ENCODE measurements around the gene RPS14. TPM values are rescaled to one million over a fixed set of nuclear protein-coding genes. Genes with fewer than 3 reads are reported as not detected.

Gene RPS14
- total RNA-seq, 1 experiment from 2014 or later, result 2,031 TPM

DNA sequence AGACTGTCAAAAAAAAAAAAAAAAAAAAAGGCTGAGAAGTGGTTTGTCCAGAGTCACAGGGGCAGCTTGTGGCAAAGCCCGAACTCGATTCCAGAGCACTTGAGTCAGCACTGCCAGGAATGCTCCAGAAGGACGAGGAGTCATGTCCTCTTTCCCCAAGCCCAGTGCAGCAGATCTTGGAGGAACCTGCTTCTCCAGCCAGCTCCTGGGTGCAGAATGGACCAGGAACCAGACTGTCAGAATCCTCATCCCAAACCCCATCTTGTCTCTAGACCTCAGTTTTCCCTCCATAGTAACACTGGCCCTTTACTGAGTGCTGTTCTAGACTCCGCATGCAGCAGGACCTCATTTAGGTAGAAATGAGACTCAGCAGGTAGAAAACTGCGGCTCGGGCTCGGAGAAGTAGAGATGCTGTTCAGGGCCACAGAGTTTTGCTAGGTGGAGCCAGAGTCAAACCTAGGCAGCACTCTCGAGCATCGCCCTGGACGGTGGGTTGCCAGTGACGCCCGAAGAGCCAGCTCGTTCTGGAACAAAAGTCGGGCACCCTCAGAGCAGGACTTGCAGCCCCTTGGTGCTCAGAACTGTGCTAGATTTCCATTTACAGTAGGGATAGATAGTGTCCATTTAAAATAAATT, 52.3 kb downstream of the RPS14 start:
- no peaks in the 10 kb centered on the region for H3F3A ChIP-seq (ENCODE audit: low read length, unreplicated experiment)

GRCh38 chr5:150396267-150396666, 53.3 kb downstream of the RPS14 start:
- no peaks in the 10 kb centered on the region for H3K27me3 ChIP-seq (ENCODE audit: low read length)
- no peak overlapping the region for H3K9ac ChIP-seq (ENCODE audit: low read length)
- BruUV-seq (replicated peaks), result no TSS peak
- ATAC-seq (no peak), DNase-seq (no peak)
- no peaks in the 10 kb centered on the region for H3K79me2 ChIP-seq (ENCODE audit: low read length)
- H4K20me1 ChIP-seq (ENCODE audit: low read length), result no peaks in the 10 kb centered on the region
- TF ChIP-seq EZH2 (IDR thresholded peaks at IDR 0.05; ENCODE audit: low read length, unreplicated experiment) (no peak), CTCF (conservative IDR thresholded peaks at IDR 0.05; ENCODE audit: low read depth, low read length) (no peak), EZH2phosphoT487 (IDR thresholded peaks at IDR 0.05; ENCODE audit: borderline replicate concordance, low read length) (no peak)
- peaks cover 76% of the 10 kb centered on the region for H3K36me3 ChIP-seq (ENCODE audit: low read depth, low read length)
- H3K4me3 ChIP-seq (ENCODE audit: low read length), result no peak overlapping the region
- no peak overlapping the region for H2AFZ ChIP-seq (ENCODE audit: low read length)
- ChIA-PET CTCF (no interaction called here), POLR2A (ENCODE audit: unreplicated experiment) (no interaction called here)
- no peaks in the 10 kb centered on the region for H3F3A ChIP-seq (ENCODE audit: low read length, unreplicated experiment)
- no peak overlapping the region for H3K27ac ChIP-seq (ENCODE audit: low read length)
- H3K4me2 ChIP-seq (ENCODE audit: low read length), result no peak overlapping the region
- no peaks in the 10 kb centered on the region for H3K9me2 ChIP-seq (replicated peaks; ENCODE audit: low read length)
- H3K9me3 ChIP-seq (ENCODE audit: low read length), result no peaks in the 10 kb centered on the region
- intact Hi-C loops (cut with micrococcal nuclease), result no loop called here
- no peaks in the 10 kb centered on the region for H3K4me1 ChIP-seq (ENCODE audit: insufficient read depth, low read length)

More for the DNA sequence above, 52.3 kb downstream of the RPS14 start:
- Histone ChIP-seq H4K20me1 (ENCODE audit: low read length) (no peaks in the 10 kb centered on the region), H3K36me3 (ENCODE audit: low read depth, low read length) (peaks cover 67% of the 10 kb centered on the region), H3K9ac (ENCODE audit: low read length) (no peak overlapping the region), H3K79me2 (ENCODE audit: low read length) (no peaks in the 10 kb centered on the region), H3K9me3 (ENCODE audit: low read length) (no peaks in the 10 kb centered on the region), H3K27ac (ENCODE audit: low read length) (no peak overlapping the region), H2AFZ (ENCODE audit: low read length) (no peak overlapping the region), H3K4me2 (ENCODE audit: low read length) (no peak overlapping the region), H3K4me3 (ENCODE audit: low read length) (no peak overlapping the region), H3K27me3 (ENCODE audit: low read length) (no peaks in the 10 kb centered on the region), H3K4me1 (ENCODE audit: insufficient read depth, low read length) (no peaks in the 10 kb centered on the region), H3K9me2 (replicated peaks; ENCODE audit: low read length) (no peaks in the 10 kb centered on the region)
- ATAC-seq (no peak), DNase-seq (no peak)
- CTCF ChIA-PET, result interaction anchor here (0.6 kb wide), 1 partner anchor 53 kb away, joined by 3 read pairs; no protein-coding TSS in a partner anchor
- POLR2A ChIA-PET (ENCODE audit: unreplicated experiment), result no interaction called here
- TF ChIP-seq CTCF (conservative IDR thresholded peaks at IDR 0.05; ENCODE audit: low read depth, low read length) (no peak), EZH2phosphoT487 (IDR thresholded peaks at IDR 0.05; ENCODE audit: borderline replicate concordance, low read length) (no peak), EZH2 (IDR thresholded peaks at IDR 0.05; ENCODE audit: low read length, unreplicated experiment) (no peak)
- intact Hi-C loops (cut with micrococcal nuclease), result loop anchor here (1.0 kb wide), 1 partner anchor 39 kb away; no protein-coding TSS in a partner anchor
- no TSS peak for BruUV-seq (replicated peaks)

- intact Hi-C loops (cut with micrococcal nuclease), result no loop called here
- Histone ChIP-seq H3K9me2 (replicated peaks; ENCODE audit: low read length) (no peaks in the 10 kb centered on the region), H3K36me3 (ENCODE audit: low read depth, low read length) (peaks cover 82% of the 10 kb centered on the region), H2AFZ (ENCODE audit: low read length) (no peak overlapping the region), H3K27me3 (ENCODE audit: low read length) (no peaks in the 10 kb centered on the region), H3K79me2 (ENCODE audit: low read length) (no peaks in the 10 kb centered on the region), H3F3A (ENCODE audit: low read length, unreplicated experiment) (no peaks in the 10 kb centered on the region), H3K27ac (ENCODE audit: low read length) (no peak overlapping the region), H3K4me2 (ENCODE audit: low read length) (no peak overlapping the region), H3K4me1 (ENCODE audit: insufficient read depth, low read length) (no peaks in the 10 kb centered on the region), H3K9ac (ENCODE audit: low read length) (no peak overlapping the region), H3K9me3 (ENCODE audit: low read length) (no peaks in the 10 kb centered on the region), H4K20me1 (ENCODE audit: low read length) (no peaks in the 10 kb centered on the region), H3K4me3 (ENCODE audit: low read length) (no peak overlapping the region)
- no TSS peak for BruUV-seq (replicated peaks)
- no peak for TF ChIP-seq EZH2phosphoT487 (IDR thresholded peaks at IDR 0.05; ENCODE audit: borderline replicate concordance, low read length)
- no peak for TF ChIP-seq CTCF (conservative IDR thresholded peaks at IDR 0.05; ENCODE audit: low read depth, low read length)
- no peak for TF ChIP-seq EZH2 (IDR thresholded peaks at IDR 0.05; ENCODE audit: low read length, unreplicated experiment)
- DNase-seq, result no peak
- POLR2A ChIA-PET (ENCODE audit: unreplicated experiment), result no interaction called here
- CTCF ChIA-PET, result no interaction called here
- ATAC-seq, result no peak
Measured at GRCh38 chr5:150395688-150395975, 53.9 kb downstream of the RPS14 start.

All from PC-3 (cell line).